SU-DHL-6 (cell line): ENCODE measurements around the gene MAPKAPK3.

Experiments used
- EZH2phosphoT487 ChIP-seq: fragments of 200-600 bp; sonication (generic), shearing (Covaris generic); conservative IDR thresholded peaks from 2 replicates; pipeline ENCODE4 v1.6.1; 2018; ENCODE audit warnings: mild to moderate bottlenecking, antibody characterized with exemption, low read length, moderate library complexity, mixed read lengths
- TF ChIP-seq, protein P1 (sequence below): fragments of 200-600 bp; sonication (generic); IDR thresholded peaks from one replicate; pipeline ENCODE4 v1.5.1; 2017; ENCODE audit warnings: antibody characterized with exemption, mild to moderate bottlenecking, low read length, moderate library complexity; ENCODE audit not compliant: insufficient read depth, poor library complexity, severe bottlenecking

- TF ChIP-seq, protein P1, sequence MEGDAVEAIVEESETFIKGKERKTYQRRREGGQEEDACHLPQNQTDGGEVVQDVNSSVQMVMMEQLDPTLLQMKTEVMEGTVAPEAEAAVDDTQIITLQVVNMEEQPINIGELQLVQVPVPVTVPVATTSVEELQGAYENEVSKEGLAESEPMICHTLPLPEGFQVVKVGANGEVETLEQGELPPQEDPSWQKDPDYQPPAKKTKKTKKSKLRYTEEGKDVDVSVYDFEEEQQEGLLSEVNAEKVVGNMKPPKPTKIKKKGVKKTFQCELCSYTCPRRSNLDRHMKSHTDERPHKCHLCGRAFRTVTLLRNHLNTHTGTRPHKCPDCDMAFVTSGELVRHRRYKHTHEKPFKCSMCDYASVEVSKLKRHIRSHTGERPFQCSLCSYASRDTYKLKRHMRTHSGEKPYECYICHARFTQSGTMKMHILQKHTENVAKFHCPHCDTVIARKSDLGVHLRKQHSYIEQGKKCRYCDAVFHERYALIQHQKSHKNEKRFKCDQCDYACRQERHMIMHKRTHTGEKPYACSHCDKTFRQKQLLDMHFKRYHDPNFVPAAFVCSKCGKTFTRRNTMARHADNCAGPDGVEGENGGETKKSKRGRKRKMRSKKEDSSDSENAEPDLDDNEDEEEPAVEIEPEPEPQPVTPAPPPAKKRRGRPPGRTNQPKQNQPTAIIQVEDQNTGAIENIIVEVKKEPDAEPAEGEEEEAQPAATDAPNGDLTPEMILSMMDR: no peak
- no peak for TF ChIP-seq EZH2phosphoT487
These were observed 41.9 kb downstream of the MAPKAPK3 start for GRCh38 chr3:50658831-50659230.
